ENCODE results near the gene SEL1L3.

Gene SEL1L3

GRCh38 chr4:25879091-25879584 is 16.4 kb upstream of the SEL1L3 start:
- Histone ChIP-seq H3K4me2 (ENCODE audit: low read length) (peak overlapping the region; percentile 69), H3K4me3 (ENCODE audit: low read length) (peak overlapping the region; percentile 27; the same call in 1 of the 2 replicates), H4K20me1 (ENCODE audit: insufficient read depth, low read length) (no peaks in the 10 kb centered on the region), H3K79me2 (ENCODE audit: low read length) (no peaks in the 10 kb centered on the region), H3K27me3 (ENCODE audit: low read depth, low read length) (no peaks in the 10 kb centered on the region), H3K9ac (ENCODE audit: low read length) (peak overlapping the region; percentile 64), H3K27ac (ENCODE audit: low read length) (peak overlapping the region; percentile 97), H3K9me3 (ENCODE audit: insufficient read depth, low read length) (no peaks in the 10 kb centered on the region), H2AFZ (ENCODE audit: low read depth, low read length) (no peak overlapping the region), H3K36me3 (replicated peaks; ENCODE audit: low read depth, low read length) (no peaks in the 10 kb centered on the region), H3K4me1 (ENCODE audit: low read length) (peaks cover 79% of the 10 kb centered on the region)
- TF ChIP-seq CTCF (IDR thresholded peaks at IDR 0.05; ENCODE audit: low read depth, low read length) (no peak), EZH2phosphoT487 (IDR thresholded peaks at IDR 0.05; ENCODE audit: low read depth) (no peak)

- Histone ChIP-seq H3K9me3 (ENCODE audit: insufficient read depth, low read length) (no peaks in the 10 kb centered on the region), H3K27me3 (ENCODE audit: low read depth, low read length) (no peaks in the 10 kb centered on the region), H3K4me1 (ENCODE audit: low read length) (peaks cover 80% of the 10 kb centered on the region), H3K4me3 (ENCODE audit: low read length) (peak overlapping the region; percentile 36), H2AFZ (ENCODE audit: low read depth, low read length) (no peak overlapping the region; the same call in 1 of the 2 replicates), H3K79me2 (ENCODE audit: low read length) (no peaks in the 10 kb centered on the region), H3K27ac (ENCODE audit: low read length) (peak overlapping the region; percentile 97), H3K36me3 (replicated peaks; ENCODE audit: low read depth, low read length) (no peaks in the 10 kb centered on the region), H3K4me2 (ENCODE audit: low read length) (peak overlapping the region; percentile 69), H4K20me1 (ENCODE audit: insufficient read depth, low read length) (no peaks in the 10 kb centered on the region), H3K9ac (ENCODE audit: low read length) (peak overlapping the region; percentile 64)
- no peak for TF ChIP-seq CTCF (IDR thresholded peaks at IDR 0.05; ENCODE audit: low read depth, low read length)
- no peak for TF ChIP-seq EZH2phosphoT487 (IDR thresholded peaks at IDR 0.05; ENCODE audit: low read depth)
Observed at GRCh38 chr4:25878676-25879075, 15.9 kb upstream of the SEL1L3 start.

GRCh38 chr4:25875281-25875745 is 12.5 kb upstream of the SEL1L3 start:
- Histone ChIP-seq H2AFZ (ENCODE audit: low read depth, low read length) (no peak overlapping the region), H4K20me1 (ENCODE audit: insufficient read depth, low read length) (no peaks in the 10 kb centered on the region), H3K4me3 (ENCODE audit: low read length) (peak overlapping the region; percentile 48; the same call in 1 of the 2 replicates), H3K36me3 (replicated peaks; ENCODE audit: low read depth, low read length) (no peaks in the 10 kb centered on the region), H3K27ac (ENCODE audit: low read length) (peak overlapping the region; percentile 97), H3K4me1 (ENCODE audit: low read length) (peaks cover 99% of the 10 kb centered on the region), H3K9ac (ENCODE audit: low read length) (peak overlapping the region; percentile 68), H3K79me2 (ENCODE audit: low read length) (no peaks in the 10 kb centered on the region), H3K27me3 (ENCODE audit: low read depth, low read length) (no peaks in the 10 kb centered on the region), H3K9me3 (ENCODE audit: insufficient read depth, low read length) (no peaks in the 10 kb centered on the region), H3K4me2 (ENCODE audit: low read length) (peak overlapping the region; percentile 75)
- TF ChIP-seq EZH2phosphoT487 (IDR thresholded peaks at IDR 0.05; ENCODE audit: low read depth) (no peak), CTCF (IDR thresholded peaks at IDR 0.05; ENCODE audit: low read depth, low read length) (no peak)

GRCh38 chr4:25874655-25875054 is 11.9 kb upstream of the SEL1L3 start:
- no peaks in the 10 kb centered on the region for H4K20me1 ChIP-seq (ENCODE audit: insufficient read depth, low read length)
- H2AFZ ChIP-seq (ENCODE audit: low read depth, low read length), result no peak overlapping the region
- H3K36me3 ChIP-seq (replicated peaks; ENCODE audit: low read depth, low read length), result peaks cover 6% of the 10 kb centered on the region
- peak overlapping the region; percentile 51 for H3K4me3 ChIP-seq (ENCODE audit: low read length)
- TF ChIP-seq CTCF (IDR thresholded peaks at IDR 0.05; ENCODE audit: low read depth, low read length), result no peak
- no peak for TF ChIP-seq EZH2phosphoT487 (IDR thresholded peaks at IDR 0.05; ENCODE audit: low read depth)
- peaks cover 98% of the 10 kb centered on the region for H3K4me1 ChIP-seq (ENCODE audit: low read length)
- H3K79me2 ChIP-seq (ENCODE audit: low read length), result no peaks in the 10 kb centered on the region
- H3K27me3 ChIP-seq (ENCODE audit: low read depth, low read length), result no peaks in the 10 kb centered on the region
- H3K9ac ChIP-seq (ENCODE audit: low read length), result peak overlapping the region; percentile 68
- peak overlapping the region; percentile 97 for H3K27ac ChIP-seq (ENCODE audit: low read length)
- peak overlapping the region; percentile 75 for H3K4me2 ChIP-seq (ENCODE audit: low read length)
- no peaks in the 10 kb centered on the region for H3K9me3 ChIP-seq (ENCODE audit: insufficient read depth, low read length)
